ENCODE measurements around the gene DPYD.

DPYD gene

GRCh38 chr1:97137862-97138514 is 782.8 kb downstream of the DPYD start:
- in situ Hi-C loops (cut with MboI; ENCODE audit: low pct_unique_long_range_greater_than_20kb, low sequenced_read_pairs, unreplicated experiment) = no loop called here
- DNase-seq (ENCODE audit: low spot score) = peak; percentile 24
- peak; percentile 73 for TF ChIP-seq CTCF (IDR thresholded peaks at IDR 0.05; ENCODE audit: extremely low read depth, insufficient read depth, missing control alignments)

- DNase-seq (ENCODE audit: low spot score) = no peak
- TF ChIP-seq CTCF (IDR thresholded peaks at IDR 0.05; ENCODE audit: extremely low read depth, insufficient read depth, missing control alignments) = no peak
- in situ Hi-C loops (cut with MboI; ENCODE audit: low pct_unique_long_range_greater_than_20kb, low sequenced_read_pairs, unreplicated experiment) = no loop called here
These were observed 783.8 kb downstream of the DPYD start for GRCh38 chr1:97136996-97137395.

GRCh38 chr1:97135972-97136371 is 784.9 kb downstream of the DPYD start:
- no peak for DNase-seq (ENCODE audit: low spot score)
- no peak for TF ChIP-seq CTCF (IDR thresholded peaks at IDR 0.05; ENCODE audit: extremely low read depth, insufficient read depth, missing control alignments)
- in situ Hi-C loops (cut with MboI; ENCODE audit: low pct_unique_long_range_greater_than_20kb, low sequenced_read_pairs, unreplicated experiment) = no loop called here

GRCh38 chr1:97128426-97128825 is 792.4 kb downstream of the DPYD start:
- no peak for TF ChIP-seq CTCF (IDR thresholded peaks at IDR 0.05; ENCODE audit: extremely low read depth, insufficient read depth, missing control alignments)
- in situ Hi-C loops (cut with MboI; ENCODE audit: low pct_unique_long_range_greater_than_20kb, low sequenced_read_pairs, unreplicated experiment) = no loop called here
- DNase-seq (ENCODE audit: low spot score) = no peak

DNA sequence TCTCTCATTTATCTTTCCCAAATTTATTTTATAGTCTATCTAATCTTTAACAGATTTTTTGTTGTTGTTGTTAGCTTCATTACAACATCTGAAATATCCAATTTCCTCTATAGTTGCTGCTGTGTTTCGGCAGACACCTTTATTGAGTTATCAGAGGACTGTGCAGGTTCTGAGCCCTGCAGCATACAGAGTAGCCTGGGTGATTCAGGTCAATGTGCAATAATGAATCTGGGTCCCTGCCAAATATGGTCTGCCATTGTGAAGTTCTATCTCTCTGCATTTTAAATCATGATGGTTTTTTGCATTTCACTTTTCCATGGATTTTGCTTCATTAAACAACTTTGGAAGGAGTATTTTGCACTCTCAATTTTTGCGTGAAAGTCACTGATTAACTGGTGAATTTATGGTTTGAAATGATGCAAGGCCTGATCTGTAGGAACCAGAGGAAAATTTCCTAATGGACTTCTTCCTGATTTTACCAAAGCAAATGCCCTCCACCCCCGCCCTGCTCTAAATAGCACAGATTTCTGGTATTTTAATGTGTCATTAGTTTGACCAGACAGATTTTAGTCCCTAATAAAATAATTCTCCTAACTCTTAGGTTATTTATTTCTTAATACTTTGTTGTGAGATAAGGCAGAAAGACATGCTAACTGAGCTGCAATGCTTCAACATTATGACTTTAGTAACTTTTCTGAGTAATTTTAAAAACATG is 797.0 kb downstream of the DPYD start:
- in situ Hi-C loops (cut with MboI; ENCODE audit: low pct_unique_long_range_greater_than_20kb, low sequenced_read_pairs, unreplicated experiment) = no loop called here
- no peak for DNase-seq (ENCODE audit: low spot score)
- TF ChIP-seq CTCF (IDR thresholded peaks at IDR 0.05; ENCODE audit: extremely low read depth, insufficient read depth, missing control alignments) = no peak

GRCh38 chr1:97120806-97121205 is 800.0 kb downstream of the DPYD start:
- TF ChIP-seq CTCF (IDR thresholded peaks at IDR 0.05; ENCODE audit: extremely low read depth, insufficient read depth, missing control alignments) = no peak
- DNase-seq (ENCODE audit: low spot score) = no peak
- in situ Hi-C loops (cut with MboI; ENCODE audit: low pct_unique_long_range_greater_than_20kb, low sequenced_read_pairs, unreplicated experiment) = no loop called here

Measured in GM13977 (cell line).